SKM-1 (cell line): Measurements from ENCODE around the gene ATG2A.

Source experiments
- DNase-seq: peaks from one replicate; lab custom pipeline; 2025; ENCODE audit not compliant: unreplicated experiment; lab: John Stamatoyannopoulos, UW

The ATG2A gene

DNA sequence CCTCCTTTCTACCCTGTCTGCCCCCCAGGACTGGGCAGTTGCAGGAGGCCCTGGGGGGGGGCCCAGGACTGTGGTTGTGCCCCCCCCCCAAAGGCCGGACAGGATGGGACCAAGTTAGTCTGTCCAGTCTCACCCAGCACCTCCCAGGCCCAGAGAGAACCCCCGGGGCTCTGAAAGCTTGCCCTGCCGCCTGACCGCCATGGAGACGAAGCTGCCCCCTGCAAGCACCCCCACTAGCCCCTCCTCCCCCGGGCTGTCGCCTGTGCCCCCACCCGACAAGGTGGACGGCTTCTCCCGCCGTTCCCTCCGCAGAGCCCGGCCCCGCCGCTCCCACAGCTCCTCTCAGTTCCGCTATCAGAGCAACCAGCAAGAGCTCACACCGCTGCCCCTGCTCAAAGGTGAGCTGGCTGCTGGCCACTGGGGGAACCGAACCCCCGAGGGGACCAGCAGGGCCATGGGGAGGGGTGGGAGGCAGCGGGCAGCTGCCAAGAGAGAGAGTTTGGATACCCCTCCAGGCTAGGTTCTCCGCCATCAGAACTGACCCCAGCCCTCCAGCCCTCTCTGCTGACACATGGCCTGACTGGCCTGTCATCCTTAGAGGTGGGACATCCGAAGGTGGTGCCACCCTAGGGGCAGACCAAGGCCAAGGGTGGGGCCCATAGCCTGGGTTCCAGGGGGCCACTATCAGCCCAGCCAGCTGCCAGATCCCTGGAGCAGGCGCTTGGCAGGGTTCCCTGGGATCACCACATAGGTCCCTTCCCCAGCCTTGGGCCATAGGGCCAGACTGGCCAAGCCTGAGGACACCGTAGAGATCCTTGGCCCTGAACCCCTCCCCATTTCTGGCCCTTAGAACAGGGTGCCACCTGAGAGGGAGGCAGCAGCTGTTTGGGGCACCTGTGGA lies 8.8 kb upstream of the ATG2A start:
- DNase-seq: no peak

DNA sequence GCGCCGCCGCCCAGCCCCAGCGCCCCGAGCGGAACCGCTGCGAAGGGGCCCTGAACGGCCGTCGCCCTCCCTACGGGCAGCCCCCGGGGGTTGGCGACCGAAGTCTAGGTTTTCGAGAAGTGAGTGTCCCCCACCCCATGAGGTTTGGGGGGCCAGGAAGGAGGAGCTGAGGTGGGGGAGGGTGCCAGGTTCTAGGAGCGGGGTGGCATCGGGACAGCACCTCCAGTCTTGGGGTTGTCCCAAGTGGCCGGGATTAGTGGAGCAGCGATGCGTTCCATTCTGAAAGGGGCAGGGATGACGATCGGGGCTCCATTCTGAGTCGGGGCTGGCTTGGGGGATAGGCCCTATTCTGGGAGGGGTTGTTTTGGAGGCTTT lies 7.9 kb upstream of the ATG2A start:
- DNase-seq: no peak

DNA sequence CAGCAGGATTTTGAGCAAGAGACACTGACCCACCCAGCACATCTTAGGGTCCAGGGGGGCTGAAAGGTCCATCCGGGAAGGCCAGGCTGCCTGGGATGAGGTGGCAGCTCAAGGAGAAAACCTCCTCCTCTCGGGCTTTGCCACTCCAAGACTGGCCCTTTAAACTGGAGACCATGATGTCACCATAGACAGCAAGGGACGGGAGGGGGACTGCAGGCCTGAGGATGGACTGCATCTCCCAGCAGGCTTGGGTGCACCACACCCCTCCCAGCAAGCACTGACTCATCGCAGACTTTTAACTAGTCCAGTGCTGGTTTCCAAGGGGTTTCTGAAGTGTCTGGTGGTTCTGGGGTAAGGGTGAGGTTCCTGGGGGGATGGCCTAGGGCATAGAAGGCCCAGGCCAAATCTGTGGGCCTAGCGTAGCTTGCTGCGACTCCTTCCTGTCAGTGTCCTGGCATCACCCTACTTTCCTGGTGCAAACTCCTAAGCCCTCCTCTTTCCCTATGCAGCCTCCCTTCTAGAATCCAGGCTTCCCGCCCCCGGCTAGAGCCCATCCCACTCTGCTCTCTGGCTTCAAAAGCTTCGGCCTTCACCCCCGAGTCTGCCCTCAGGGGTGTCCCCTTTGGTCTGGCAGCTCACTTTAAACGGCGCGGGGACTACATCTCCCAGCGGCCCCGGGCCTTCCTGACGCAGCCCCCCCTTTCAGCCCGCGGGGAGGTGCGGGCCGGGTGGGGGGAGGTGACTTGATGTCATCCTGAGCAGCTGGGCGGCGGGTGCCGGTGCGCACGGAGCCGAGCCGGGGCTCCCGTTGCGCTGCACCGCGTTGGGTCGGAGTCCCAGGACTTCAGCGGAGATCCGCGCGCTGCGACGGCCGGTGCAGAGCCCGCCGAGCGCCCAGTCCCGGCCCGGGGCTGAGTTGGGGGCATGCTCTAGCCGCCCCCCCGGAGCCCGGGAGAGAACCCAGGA lies 7.2 kb upstream of the ATG2A start, which contains the start of gene PPP2R5B:
TSS of gene PPP2R5B (plus strand) at position 746 of the 966 bp plus-strand sequence. CDS start 1,046 bp downstream, outside the sequence.
- DNase-seq: peak; percentile 90

DNA sequence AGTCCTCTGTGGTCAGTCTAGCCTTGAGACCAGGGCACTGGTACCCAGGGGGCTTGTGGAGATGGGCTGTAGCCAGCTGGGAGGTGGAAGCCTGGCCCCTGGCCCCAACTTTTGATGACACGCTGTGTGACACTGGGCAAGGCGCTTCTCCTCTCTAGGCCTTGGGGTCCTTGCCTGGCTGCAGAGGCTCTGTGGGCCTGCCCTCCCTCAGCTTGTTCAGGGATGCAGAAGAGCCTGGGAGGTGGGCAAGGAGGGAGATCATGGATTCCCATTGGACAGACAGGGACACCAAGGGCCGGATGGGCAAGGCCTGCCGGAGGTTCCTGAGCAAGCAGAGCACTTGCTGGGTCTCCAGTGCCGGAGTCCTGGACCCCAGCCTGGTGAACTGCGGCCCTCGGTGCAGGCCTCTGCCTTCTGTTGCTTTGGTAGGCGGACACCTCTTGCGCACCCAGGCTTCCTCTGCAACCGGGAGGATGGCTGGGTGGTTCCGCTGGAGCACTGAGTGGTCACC lies 6.2 kb upstream of the ATG2A start:
- DNase-seq: no peak

DNA sequence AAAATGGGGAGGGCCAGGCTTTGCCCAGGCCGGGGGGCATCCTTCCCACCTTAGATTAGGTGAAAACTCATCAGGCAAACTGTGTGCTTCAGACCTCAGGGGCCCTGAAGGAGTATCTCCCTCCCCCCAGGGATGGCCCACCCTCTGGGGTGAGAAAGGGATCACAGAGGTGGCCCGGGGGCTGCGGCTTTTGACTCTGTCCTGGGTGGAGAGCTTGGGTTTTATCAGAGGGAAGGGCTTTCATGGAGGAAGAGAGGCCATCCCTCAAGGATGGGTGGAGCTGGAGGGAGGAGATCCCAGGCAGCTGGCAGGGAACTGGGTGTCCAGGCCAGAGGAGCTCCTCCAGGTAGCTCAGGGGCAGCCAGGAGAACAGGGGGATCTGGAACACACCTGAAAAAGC lies 4.4 kb upstream of the ATG2A start:
- no peak for DNase-seq

DNA sequence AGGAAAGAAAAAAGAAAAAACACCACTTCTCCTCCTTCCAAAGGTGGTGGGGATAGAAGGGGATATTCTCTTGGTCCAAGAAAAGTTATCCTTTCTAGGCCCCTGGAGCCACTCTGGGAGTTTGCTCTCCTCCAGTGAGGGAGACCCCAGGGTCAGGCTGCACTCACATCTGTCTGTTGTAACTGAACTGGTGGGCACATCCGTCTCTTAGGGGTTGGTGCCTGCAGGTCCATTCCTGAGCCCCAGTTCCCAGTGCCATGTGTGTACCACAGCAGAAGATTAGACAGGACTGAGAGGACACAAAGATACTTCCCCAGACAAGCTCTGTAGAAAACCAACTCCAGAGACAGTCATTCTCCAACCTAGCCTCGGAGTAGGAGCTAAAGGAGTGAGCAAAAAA lies 3.1 kb upstream of the ATG2A start:
- DNase-seq: no peak

DNA sequence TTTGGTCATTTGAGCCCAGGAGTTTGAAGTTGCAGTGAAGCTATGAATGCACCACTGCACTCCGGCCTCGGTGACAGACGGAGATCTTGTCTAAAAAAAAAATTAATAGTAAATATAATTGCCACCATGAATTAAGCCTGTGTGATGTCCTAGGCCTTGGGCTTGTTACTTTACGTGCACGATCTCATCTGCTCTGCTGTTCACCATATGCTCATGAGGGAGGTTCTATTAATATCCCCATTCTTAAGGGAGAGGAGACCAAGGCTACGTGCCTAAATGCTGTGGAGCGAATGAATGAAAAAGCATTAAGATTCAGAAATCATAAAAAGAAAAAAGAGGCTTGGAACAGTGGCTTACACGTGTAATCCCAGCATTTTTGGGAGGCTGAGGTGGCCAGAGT lies 2.6 kb upstream of the ATG2A start:
- no peak for DNase-seq

DNA sequence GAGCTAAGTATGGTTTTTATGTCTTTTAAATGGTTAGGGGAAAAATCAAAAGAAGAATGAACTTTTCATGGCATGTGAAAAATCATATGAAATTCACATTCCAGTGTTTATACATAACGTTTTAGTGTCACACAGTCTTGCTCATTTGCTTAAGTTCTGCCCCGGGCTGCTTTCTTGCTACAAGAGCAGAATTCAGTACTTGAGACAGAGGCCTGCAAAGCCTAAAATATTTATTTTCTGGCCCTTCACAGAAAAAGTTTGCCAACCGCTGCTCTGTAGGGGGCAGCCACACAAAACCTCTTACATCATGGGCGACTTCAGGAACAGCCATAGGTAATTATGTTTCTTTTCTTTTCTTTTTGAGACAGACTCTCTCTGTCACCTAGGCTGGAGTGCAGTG lies 1.0 kb upstream of the ATG2A start:
- no peak for DNase-seq

DNA sequence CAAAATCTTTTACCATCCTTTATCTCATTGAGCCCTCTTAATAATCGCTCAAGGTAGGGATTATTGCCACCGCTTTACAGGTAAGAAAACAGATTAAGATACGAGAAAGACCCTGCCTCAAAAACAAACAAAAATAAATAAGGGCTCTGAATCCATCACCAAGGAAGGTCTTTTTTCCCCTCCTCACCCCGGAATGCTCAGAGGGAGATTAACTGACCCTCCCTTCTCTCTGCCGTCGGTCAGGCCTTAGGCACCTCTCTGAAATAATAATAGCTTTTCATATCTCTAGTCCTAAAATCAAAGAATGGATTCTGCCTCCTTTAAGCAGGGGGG lies 620 bp upstream of the ATG2A start:
- DNase-seq: no peak

DNA sequence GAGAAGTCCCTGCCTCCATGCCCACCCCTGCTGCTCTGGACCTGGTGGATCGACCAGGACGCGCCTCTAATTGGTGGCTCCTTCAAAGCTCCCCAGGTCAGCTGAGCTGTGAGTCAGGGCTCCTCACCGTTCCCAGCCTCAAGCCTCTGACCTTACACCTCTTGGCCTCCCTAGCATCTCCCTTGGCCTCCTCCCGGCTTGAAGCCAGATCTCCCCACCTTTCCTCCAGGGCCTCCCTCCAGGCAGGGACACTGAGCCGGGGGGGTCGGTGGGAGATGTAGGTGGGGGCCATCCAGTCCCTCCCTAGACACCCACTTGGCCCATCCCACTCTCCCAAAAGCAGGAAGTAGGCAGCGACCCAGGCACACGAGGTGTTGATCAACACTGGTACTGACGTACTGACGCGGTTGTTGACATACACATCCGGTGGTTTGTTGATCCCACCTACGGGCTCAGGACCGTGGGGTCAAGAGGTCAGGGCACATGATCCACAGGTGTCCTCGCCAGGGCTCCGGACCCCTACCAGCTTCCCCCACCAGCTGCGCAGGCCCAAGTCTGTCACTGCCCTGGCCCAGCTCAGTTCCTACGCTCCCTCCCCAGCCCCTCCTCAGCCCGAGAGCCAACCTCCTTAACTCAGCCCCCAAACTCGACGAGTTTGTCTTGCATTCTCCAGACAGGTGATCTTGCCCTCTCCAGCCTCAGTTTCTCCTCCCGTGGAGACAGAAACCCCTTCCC lies 802 bp downstream of the ATG2A start:
- no peak for DNase-seq

DNA sequence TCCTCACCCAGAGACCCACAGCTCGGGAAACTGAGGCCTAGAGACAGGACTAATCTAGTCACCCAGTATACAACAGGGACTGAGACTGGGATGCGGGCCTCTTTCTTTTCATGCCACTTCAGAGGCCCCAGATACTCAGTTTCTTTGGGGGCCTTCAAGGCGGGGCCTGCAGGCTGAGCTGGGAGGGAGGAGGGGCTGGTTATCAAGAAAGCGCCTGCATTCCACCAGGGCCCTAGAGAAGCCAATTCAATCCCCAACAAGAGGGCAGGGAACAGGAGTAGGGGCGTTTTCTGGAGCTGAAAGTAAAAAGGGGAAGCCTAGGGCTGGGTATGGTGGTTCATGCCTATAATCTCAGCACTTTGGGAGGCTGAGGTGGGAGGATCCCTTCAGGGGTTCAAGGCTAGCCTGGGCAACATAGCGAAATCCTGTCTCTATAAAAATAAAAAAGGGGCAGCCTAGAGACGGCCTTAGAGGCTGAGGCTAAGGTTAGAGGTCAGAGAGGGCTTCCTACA lies 1.6 kb downstream of the ATG2A start:
- no peak for DNase-seq

DNA sequence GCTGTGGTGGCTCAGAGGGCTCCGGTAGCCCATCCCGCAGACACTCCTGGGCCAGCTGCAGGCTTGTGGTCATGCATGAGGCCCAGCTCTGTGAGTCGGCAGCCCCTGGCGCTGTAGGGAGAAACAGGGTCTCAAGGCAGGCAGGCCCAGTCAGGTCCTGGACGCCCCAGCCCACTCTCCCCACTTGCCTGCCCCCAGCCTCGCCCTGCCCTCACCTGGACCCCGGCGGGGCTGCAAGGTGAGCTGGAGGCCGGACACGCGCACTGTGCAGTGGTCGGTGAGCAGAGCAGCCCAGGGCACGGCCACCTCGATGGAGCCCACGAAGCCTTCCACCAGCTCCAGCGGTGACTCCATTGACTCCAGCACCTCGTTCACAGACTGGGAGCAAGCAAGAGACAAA lies 2.9 kb downstream of the ATG2A start:
- no peak for DNase-seq

DNA sequence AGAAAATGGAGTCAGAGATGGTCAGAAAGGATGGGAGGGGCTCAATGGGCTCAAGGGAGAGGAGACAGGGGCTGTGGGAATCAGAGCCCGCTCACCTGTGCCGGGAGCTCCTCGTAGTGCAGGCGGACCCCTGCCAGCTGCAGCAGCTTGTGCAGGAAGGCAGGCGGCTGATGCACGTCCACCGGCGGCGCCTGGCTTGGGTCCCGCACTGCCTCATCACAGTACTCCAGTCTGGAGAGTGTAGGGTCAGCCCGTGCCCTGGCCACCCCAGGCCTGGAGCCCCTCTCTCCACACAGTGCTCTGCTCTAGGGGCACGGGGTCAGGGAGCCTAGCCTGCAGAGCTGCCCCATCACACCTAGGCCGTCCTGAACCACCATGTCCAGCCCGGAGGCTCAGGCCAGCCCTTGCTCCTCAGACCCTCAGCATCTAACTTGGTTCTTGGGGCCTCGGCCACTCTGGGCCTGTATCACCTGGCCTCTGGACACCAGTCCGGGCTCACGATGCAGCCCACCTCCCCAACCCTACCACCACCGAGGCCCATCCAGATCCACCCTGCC lies 3.8 kb downstream of the ATG2A start:
- DNase-seq: no peak

DNA sequence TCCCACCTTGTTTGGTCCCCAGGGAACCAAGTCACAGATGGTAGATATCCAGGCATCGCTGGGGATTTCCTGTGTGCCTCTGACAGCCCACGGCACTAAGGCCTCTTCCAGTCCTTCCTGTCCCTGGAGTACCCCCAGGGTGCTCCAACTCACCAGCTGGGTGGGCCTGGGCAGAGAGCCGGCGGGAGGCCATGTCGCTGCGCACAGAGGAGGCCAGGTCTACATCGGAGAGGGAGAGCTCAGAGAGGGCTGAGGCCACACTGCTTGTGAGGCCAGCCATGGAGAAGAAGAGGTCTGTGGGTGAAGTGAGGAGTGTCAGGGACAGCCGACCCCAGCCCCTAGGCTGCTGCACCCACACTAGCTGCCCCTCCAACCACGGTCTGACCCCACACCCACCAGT lies 5.3 kb downstream of the ATG2A start:
- DNase-seq: no peak

DNA sequence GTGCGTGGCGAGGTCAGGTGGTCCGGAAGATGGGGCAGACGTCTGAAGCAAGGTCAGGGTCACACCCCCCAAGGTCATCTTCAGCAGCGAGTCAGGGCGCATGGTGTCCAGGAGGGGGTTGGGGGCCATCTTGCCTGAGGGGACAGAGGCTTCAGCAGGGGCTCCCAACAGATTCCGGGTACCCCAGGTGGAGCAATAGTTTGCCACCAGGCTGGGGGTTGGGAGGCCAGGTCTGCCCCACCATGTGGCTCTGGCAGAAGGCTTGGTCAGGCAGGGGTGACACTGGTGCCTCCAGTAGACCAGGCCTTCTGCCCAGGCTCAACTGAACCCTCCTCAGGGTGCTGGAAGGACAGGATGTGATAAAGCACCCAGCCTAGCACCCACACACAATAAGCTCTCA lies 5.9 kb downstream of the ATG2A start:
- DNase-seq: no peak

DNA sequence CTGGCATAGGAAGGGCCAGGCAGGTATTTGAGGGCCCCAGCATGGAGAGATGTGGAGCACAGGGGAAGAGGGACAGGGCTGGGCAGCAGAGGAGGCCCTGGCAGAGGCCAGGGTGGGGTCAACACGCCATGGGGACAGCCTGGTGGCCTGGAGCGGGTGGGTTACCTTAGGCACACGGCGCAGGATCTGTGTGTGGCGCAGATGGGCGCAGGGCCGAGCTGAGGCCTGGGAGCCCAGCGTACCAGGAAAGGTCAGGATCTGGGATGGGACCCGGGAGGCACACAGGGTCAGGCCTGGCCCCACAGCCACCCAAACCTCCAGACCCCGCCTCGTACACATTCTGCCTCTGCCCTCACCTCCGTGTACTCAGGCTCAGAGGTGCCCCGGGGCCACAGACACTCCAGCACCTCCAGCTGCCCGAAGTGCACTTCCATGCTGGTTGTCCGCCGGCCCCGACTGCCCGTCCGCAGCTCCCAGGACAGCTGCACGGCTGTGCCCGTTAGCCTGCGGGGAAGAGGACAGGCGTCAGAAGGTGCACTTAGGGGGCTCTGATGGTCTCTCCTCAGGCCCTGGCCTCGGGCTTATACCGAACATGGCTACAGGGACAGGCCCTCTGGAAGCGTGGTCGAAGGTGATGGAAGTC lies 6.4 kb downstream of the ATG2A start:
- DNase-seq: no peak

DNA sequence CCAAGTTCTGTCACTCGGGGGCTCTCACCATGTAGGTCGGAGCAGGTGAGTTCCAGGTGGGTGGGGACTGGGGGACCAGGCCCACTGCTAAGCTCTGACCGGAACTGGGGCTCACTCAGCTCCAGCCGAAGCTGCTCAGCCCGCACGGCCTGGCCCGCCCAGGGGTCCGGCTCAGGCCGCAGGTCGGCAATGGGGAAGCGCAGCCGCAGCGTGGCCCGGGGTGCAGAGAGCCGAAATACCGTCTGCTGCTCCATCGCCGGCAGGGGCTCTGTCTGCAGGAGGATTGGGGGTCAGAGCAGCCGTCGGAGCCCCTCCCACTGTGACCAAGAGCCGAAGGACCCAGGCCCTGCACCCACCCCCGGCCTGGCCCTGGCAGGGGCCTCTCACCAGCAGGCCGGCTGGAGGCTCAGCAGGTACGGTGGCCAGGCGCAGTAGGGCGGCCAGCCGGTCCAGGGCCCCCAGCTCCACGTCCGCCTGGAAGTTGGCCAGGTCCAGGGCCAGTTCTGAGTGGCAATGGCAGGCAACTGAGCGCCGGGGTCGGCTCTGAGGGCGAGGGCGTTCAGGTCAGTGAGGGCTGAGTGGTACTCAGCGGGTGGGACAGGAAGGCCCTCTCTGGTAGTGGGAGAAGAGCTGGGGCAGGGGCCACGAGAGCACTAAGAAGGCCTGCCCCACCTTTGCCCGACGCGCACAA lies 7.2 kb downstream of the ATG2A start:
- DNase-seq: no peak

DNA sequence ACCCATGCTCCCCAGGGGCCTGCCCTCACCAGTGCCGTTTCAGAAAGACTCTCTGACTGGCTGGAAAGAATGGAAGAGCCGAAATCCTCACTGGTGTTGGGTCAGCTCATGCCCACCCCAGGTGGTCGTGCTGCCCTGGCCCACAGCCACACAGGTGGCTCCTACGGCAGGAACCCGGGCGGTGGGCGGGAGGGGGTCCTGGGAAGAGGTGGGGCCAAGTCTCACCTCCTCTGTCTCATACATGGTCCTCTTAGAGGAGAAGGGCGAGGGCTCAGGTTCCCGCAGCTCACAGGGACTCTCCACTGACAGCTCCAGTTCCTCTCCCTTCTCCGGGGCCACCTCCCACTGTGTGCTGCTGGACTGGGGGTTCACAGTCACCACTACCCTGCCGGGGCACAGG lies 8.2 kb downstream of the ATG2A start:
- DNase-seq: no peak

DNA sequence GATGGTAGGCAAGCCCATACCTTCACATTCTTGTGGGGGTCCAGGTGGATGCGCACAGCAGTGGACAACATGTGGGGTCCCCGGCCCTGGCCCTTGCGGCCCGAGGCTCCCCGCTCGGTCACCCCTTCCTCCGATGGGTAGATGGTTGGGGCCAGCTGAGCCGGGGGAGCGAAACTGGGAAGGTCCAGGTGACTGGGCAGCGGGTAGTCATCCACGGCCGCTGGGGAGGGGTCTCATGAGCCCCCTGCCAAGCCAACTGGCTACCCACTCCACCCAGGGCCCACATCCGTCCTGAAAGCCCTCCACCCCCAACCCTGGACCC lies 10.7 kb downstream of the ATG2A start:
- DNase-seq: no peak
